Suppressor macrophage treated with lipopolysaccharide for 1 hour (primary cell): ENCODE measurements around the gene ZNF367.
A peak's percentile ranks its signal among the peaks of the same experiment; 100 is the strongest.
"Not testable (repeated sequence)": the region's sequence is repeated elsewhere in the genome, so short reads cannot be mapped to it uniquely, and the experiment has no call there.

Source experiments
- DNase-seq, 3 donors: peaks; one replicate each; pipeline ENCODE4 v3.0.0-alpha.2; 2020 to 2022

Gene ZNF367

GRCh38 chr9:96398582-96399324 is 19.4 kb downstream of the ZNF367 start:
- DNase-seq, result no peak

- no peak for DNase-seq
Measured at GRCh38 chr9:96395964-96396363, 22.2 kb downstream of the ZNF367 start.

- no peak for DNase-seq
Measured at GRCh38 chr9:96394832-96395496, 23.2 kb downstream of the ZNF367 start.

- DNase-seq, result no peak
Measured at GRCh38 chr9:96392263-96392662, 25.9 kb downstream of the ZNF367 start.

GRCh38 chr9:96391021-96391765 is 27.0 kb downstream of the ZNF367 start:
- DNase-seq, result no peak

- DNase-seq, result no peak
Measured at GRCh38 chr9:96388144-96388543, 30.0 kb downstream of the ZNF367 start.

- no peak for DNase-seq
Measured at GRCh38 chr9:96386157-96386556, 32.0 kb downstream of the ZNF367 start.

- DNase-seq, result peak; percentile 75 to 91 (median 82)
Measured at GRCh38 chr9:96383165-96383942, 34.8 kb downstream of the ZNF367 start, which contains the start of gene SLC35D2. Gene SLC35D2, minus strand, starts transcription at chr9:96383711. Its CDS starts 77 bp downstream, at chr9:96383634.

GRCh38 chr9:96382839-96383164 is 35.4 kb downstream of the ZNF367 start:
- DNase-seq, result no peak

- DNase-seq, result peak; percentile 32 to 46 (median 39)
Measured at GRCh38 chr9:96382175-96382574, 36.0 kb downstream of the ZNF367 start.

GRCh38 chr9:96381696-96382095 is 36.5 kb downstream of the ZNF367 start:
- no peak for DNase-seq

- DNase-seq, result no peak
Measured at GRCh38 chr9:96381125-96381524, 37.0 kb downstream of the ZNF367 start.

GRCh38 chr9:96379461-96379860 is 38.7 kb downstream of the ZNF367 start:
- DNase-seq, result no peak

GRCh38 chr9:96378187-96378586 is 40.0 kb downstream of the ZNF367 start:
- DNase-seq, result no peak

- DNase-seq, result no peak
Measured at GRCh38 chr9:96376891-96377874, 41.0 kb downstream of the ZNF367 start.

GRCh38 chr9:96375507-96375906 is 42.7 kb downstream of the ZNF367 start:
- not testable (repeated sequence) for DNase-seq

GRCh38 chr9:96367943-96368342 is 50.2 kb downstream of the ZNF367 start:
- no peak for DNase-seq

GRCh38 chr9:96363175-96363967 is 54.8 kb downstream of the ZNF367 start:
- DNase-seq, result no peak

- DNase-seq, result not testable (repeated sequence)
Measured at GRCh38 chr9:96362119-96362518, 56.1 kb downstream of the ZNF367 start.

- DNase-seq, result no peak
Measured at GRCh38 chr9:96361668-96362067, 56.5 kb downstream of the ZNF367 start.

GRCh38 chr9:96360976-96361375 is 57.2 kb downstream of the ZNF367 start:
- DNase-seq, result no peak
